ENCODE data around the gene PPFIBP2. TPM values are rescaled to one million over a fixed set of nuclear protein-coding genes. Genes with fewer than 3 reads are reported as not detected.

Gene PPFIBP2
- total and polyA plus RNA-seq, 10 of the 15 experiments (the other 5 are each of a cell fraction or from before 2014, with no cell fraction given) = 17.3 to 56.3 (median 39.2) TPM

- Histone ChIP-seq H3K27me3 (replicated peaks in 1 of 2; ENCODE audit: control insufficient read depth in 2 of 2, insufficient read depth in 2 of 2, low read length in 1 of 2) (no peaks in the 10 kb centered on the region), H3K27ac (ENCODE audit: control insufficient read depth, insufficient read depth) (no peak overlapping the region), H3K9ac (ENCODE audit: control insufficient read depth, insufficient read depth, low read length) (no peak overlapping the region), H4K20me1 (ENCODE audit: control insufficient read depth, insufficient read depth) (no peaks in the 10 kb centered on the region), H3K79me2 (ENCODE audit: control insufficient read depth, insufficient read depth, low read length) (peaks cover 2% of the 10 kb centered on the region), H2AFZ (ENCODE audit: control insufficient read depth, low read depth, low read length) (no peak overlapping the region), H3K4me3 (no peak overlapping the region), H3K9me3 (replicated peaks; ENCODE audit: control insufficient read depth, insufficient read depth, low read length) (peaks cover 10% of the 10 kb centered on the region), H3K36me3 (ENCODE audit: control insufficient read depth in 2 of 2, insufficient read depth in 2 of 2, low read length in 1 of 2) (no peaks in the 10 kb centered on the region), H3K4me1 (ENCODE audit: control insufficient read depth, insufficient read depth, low read length) (peaks cover 30% of the 10 kb centered on the region), H3K4me2 (ENCODE audit: control insufficient read depth, insufficient read depth) (no peak overlapping the region)
- ChIA-PET SMC1A (ENCODE audit: uncharacterized antibody, unreplicated experiment) (interaction anchor here (1.0 to 2.5 kb wide), 4 partner anchors 12 to 577 kb away, joined by 3 to 9 read pairs (median 4); no protein-coding TSS in a partner anchor), CTCF (interaction anchor here (1.0 to 1.1 kb wide), 3 partner anchors 9 to 578 kb away, joined by 3 to 5 read pairs (median 5); no protein-coding TSS in a partner anchor), RAD21 (ENCODE audit: unreplicated experiment) (no interaction called here), POLR2A (interaction anchor here (2.1 kb wide), 1 partner anchor 9 kb away, joined by 6 read pairs; no protein-coding TSS in a partner anchor)
- FAIRE-seq (no peak), DNase-seq (ENCODE audit: low read depth, low spot score) (no peak), ATAC-seq (no peak)
- no TSS peak for BruUV-seq (replicated peaks)
- WGBS (ENCODE audit: insufficient coverage, insufficient replicate concordance, low lambda C conversion rate, missing lambda C conversion rate) = 97% methylated on average over 3 of the region's 3 CpGs
- TF ChIP-seq SREBF1 (IDR thresholded peaks at IDR 0.05; ENCODE audit: low read length) (no peak), CBX3 (IDR thresholded peaks at IDR 0.05; ENCODE audit: borderline replicate concordance, low read depth) (no peak), JUND (IDR thresholded peaks at IDR 0.05; ENCODE audit: low read depth, low read length) (no peak), BCL11A (IDR thresholded peaks at IDR 0.05; ENCODE audit: low read depth, low read length) (no peak), TCF12 (IDR thresholded peaks at IDR 0.05; ENCODE audit: low read depth, low read length) (no peak), SIX5 (IDR thresholded peaks at IDR 0.05; ENCODE audit: low read depth, low read length, severe bottlenecking) (no peak), ZBTB4 (CRISPR knock-in tag; IDR thresholded peaks at IDR 0.05) (no peak), CBX5 (IDR thresholded peaks at IDR 0.05; ENCODE audit: low read depth) (no peak), STAT1 (conservative IDR thresholded peaks at IDR 0.05) (no peak), CUX1 (IDR thresholded peaks at IDR 0.05; ENCODE audit: insufficient replicate concordance, low read depth, low read length) (no peak), ZBTB33 (IDR thresholded peaks at IDR 0.05) (no peak), MXI1 (IDR thresholded peaks at IDR 0.05; ENCODE audit: low read depth, low read length) (no peak)
- intact Hi-C loops (cut with micrococcal nuclease; ENCODE audit: unreplicated experiment) = no loop called here
- in situ Hi-C loops (cut with MboI) = no loop called here
These were observed 161.8 kb downstream of the PPFIBP2 start for GRCh38 chr11:7675631-7676030.

All from GM12878 (cell line).